H1 (cell line): ENCODE data around the gene MAP3K13. TPM values are rescaled to one million over a fixed set of nuclear protein-coding genes. Genes with fewer than 3 reads are reported as not detected.

Experiments
- CTCF ChIA-PET: fragments of 300-600 bp; sonication (Branson Sonifier 250); formaldehyde crosslinking; loops from one replicate; lab custom pipeline; 2021; ENCODE audit not compliant: partially characterized antibody; lab: Charles Lee
- POLR2A ChIA-PET: fragments of 300-600 bp; sonication (Branson Sonifier 250); formaldehyde crosslinking; loops from one replicate; lab custom pipeline; 2021; ENCODE audit warnings: inconsistent platforms; ENCODE audit not compliant: partially characterized antibody; lab: Charles Lee
- DNase-seq, 2 experiments: peaks; one replicate each; pipeline versions ENCODE4 v3.0.0 to v3.0.0-alpha.2; 2010 to 2022; ENCODE audit warnings: low spot score in 2 of 2, low read depth in 1 of 2, mixed read lengths in 1 of 2
- FAIRE-seq: peaks from 2 replicates; lab custom pipeline; 2011; peaks lifted over from hg19 to GRCh38; lab: Jason Lieb, UNC
- H2AFZ ChIP-seq: 2 replicates; pipeline ENCODE4 v1.8.1; 2012; ENCODE audit warnings: low read length, inconsistent platforms
- H2AK5ac ChIP-seq: 2 replicates; pipeline ENCODE4 v1.6.1; 2013; ENCODE audit warnings: low read depth, low read length
- H2BK120ac ChIP-seq: replicated peaks from 2 replicates; pipeline ENCODE3; 2013; ENCODE audit warnings: low read depth, low read length, inconsistent platforms
- H2BK12ac ChIP-seq: 2 replicates; pipeline ENCODE4 v1.6.1; 2013; ENCODE audit warnings: low read depth, low read length
- H2BK15ac ChIP-seq: 2 replicates; pipeline ENCODE4 v1.6.1; 2013; ENCODE audit warnings: low read length
- H2BK20ac ChIP-seq: 2 replicates; pipeline ENCODE4 v1.6.1; 2013; ENCODE audit warnings: low read length
- H2BK5ac ChIP-seq: 2 replicates; pipeline ENCODE4 v1.6.1; 2013; ENCODE audit warnings: low read depth, low read length
- H3K14ac ChIP-seq: 2 replicates; pipeline ENCODE4 v1.6.1; 2013; ENCODE audit warnings: inconsistent platforms; ENCODE audit not compliant: insufficient read length
- H3K18ac ChIP-seq: 2 replicates; pipeline ENCODE4 v1.6.1; 2013; ENCODE audit warnings: low read length; ENCODE audit errors: extremely low read depth
- H3K23ac ChIP-seq: 2 replicates; pipeline ENCODE4 v1.6.1; 2013; ENCODE audit warnings: inconsistent platforms; ENCODE audit not compliant: insufficient read length
- H3K23me2 ChIP-seq: 2 replicates; pipeline ENCODE4 v1.6.1; 2013; ENCODE audit warnings: low read depth, low read length
- H3K27ac ChIP-seq: 2 replicates; pipeline ENCODE4 v1.6.1; 2011; ENCODE audit warnings: low read depth, low read length, inconsistent platforms
- H3K27me3 ChIP-seq, 4 experiments: replicated peaks in 1 of 4; 1 replicate in 1 of 4; 2 replicates in 3 of 4; pipeline versions ENCODE4 v1.6.1 to v1.8.1; 2011 to 2013; ENCODE audit warnings: low read length in 3 of 4, mild to moderate bottlenecking in 3 of 4, inconsistent platforms in 2 of 4, mixed read lengths in 2 of 4, moderate library complexity in 1 of 4; ENCODE audit not compliant: control insufficient read depth in 3 of 4, insufficient read depth in 3 of 4; ENCODE audit errors: extremely low read depth in 1 of 4
- H3K36me3 ChIP-seq, 4 experiments: 2 replicates each; pipeline versions ENCODE4 v1.6.1 to v1.8.1; 2011 to 2013; ENCODE audit warnings: mild to moderate bottlenecking in 4 of 4, low read length in 3 of 4, moderate library complexity in 2 of 4, control low read depth in 1 of 4, inconsistent platforms in 1 of 4; ENCODE audit not compliant: insufficient read depth in 4 of 4, control insufficient read depth in 2 of 4
- H3K4ac ChIP-seq: replicated peaks from 2 replicates; pipeline ENCODE3; 2013; ENCODE audit warnings: low read length, low read depth, mixed read lengths, inconsistent platforms; ENCODE audit not compliant: insufficient read length
- H3K4me1 ChIP-seq, 4 experiments: replicated peaks in 1 of 4; 1 replicate in 1 of 4; 2 replicates in 3 of 4; pipeline versions ENCODE4 v1.6.1 to v1.8.1; 2011 to 2013; ENCODE audit warnings: low read length in 3 of 4, inconsistent platforms in 2 of 4, mixed read lengths in 1 of 4; ENCODE audit not compliant: insufficient read depth in 4 of 4, control insufficient read depth in 3 of 4
- H3K4me2 ChIP-seq, 2 experiments: 2 replicates each; pipeline versions ENCODE4 v1.6.1 to v1.8.1; 2011 to 2013; ENCODE audit warnings: low read depth in 2 of 2, low read length in 2 of 2, control low read depth in 1 of 2, inconsistent platforms in 1 of 2, mild to moderate bottlenecking in 1 of 2; ENCODE audit not compliant: insufficient read depth in 1 of 2
- H3K4me3 ChIP-seq, 4 experiments: fragments of 200-600, 300-600 bp in 1 of 4; sonication (generic), shearing (Covaris generic), sonication (Bioruptor Twin) in 1 of 4; 2 replicates each; pipeline versions ENCODE4 v1.5.1 to v1.8.1; 2011 to 2016; ENCODE audit warnings: low read length in 4 of 4, low read depth in 3 of 4, control low read depth in 2 of 4, inconsistent platforms in 2 of 4, mild to moderate bottlenecking in 2 of 4, mixed read lengths in 1 of 4, moderate library complexity in 1 of 4; ENCODE audit not compliant: insufficient read depth in 2 of 4; ENCODE audit errors: extremely low read depth in 1 of 4
- H3K56ac ChIP-seq: replicated peaks from 2 replicates; pipeline ENCODE3; 2013; ENCODE audit warnings: low read depth, mild to moderate bottlenecking, mixed read lengths, low read length, inconsistent platforms; ENCODE audit not compliant: insufficient read length
- H3K79me1 ChIP-seq: 2 replicates; pipeline ENCODE4 v1.6.1; 2013; ENCODE audit warnings: low read depth, low read length, control low read depth
- H3K79me2 ChIP-seq, 2 experiments: 2 replicates each; pipeline versions ENCODE4 v1.6.1 to v1.8.1; 2012 to 2013; ENCODE audit warnings: low read length in 2 of 2, mild to moderate bottlenecking in 2 of 2, inconsistent platforms in 1 of 2; ENCODE audit not compliant: insufficient read depth in 2 of 2, control insufficient read depth in 1 of 2
- H3K9ac ChIP-seq, 4 experiments: replicated peaks in 1 of 4; 1 replicate in 1 of 4; 2 replicates in 3 of 4; pipeline versions ENCODE4 v1.6.1 to v1.8.1; 2011 to 2013; ENCODE audit warnings: low read depth in 3 of 4, low read length in 3 of 4, control low read depth in 2 of 4, mild to moderate bottlenecking in 2 of 4, moderate library complexity in 2 of 4, inconsistent platforms in 1 of 4; ENCODE audit errors: extremely low read depth in 1 of 4
- H3K9me3 ChIP-seq, 2 experiments: 2 replicates each; pipeline versions ENCODE4 v1.6.1 to v1.8.1; 2012 to 2013; ENCODE audit warnings: mild to moderate bottlenecking in 2 of 2, moderate library complexity in 2 of 2, control low read depth in 1 of 2, inconsistent platforms in 1 of 2, low read depth in 1 of 2, low read length in 1 of 2, mixed read lengths in 1 of 2; ENCODE audit not compliant: insufficient read depth in 2 of 2
- H4K20me1 ChIP-seq, 2 experiments: replicated peaks in 1 of 2; 2 replicates each; pipeline versions ENCODE3 to v1.8.1; 2011 to 2013; ENCODE audit warnings: inconsistent platforms in 2 of 2, low read length in 2 of 2, mild to moderate bottlenecking in 1 of 2; ENCODE audit not compliant: insufficient read depth in 2 of 2, control insufficient read depth in 1 of 2
- H4K5ac ChIP-seq: 2 replicates; pipeline ENCODE4 v1.6.1; 2013; ENCODE audit warnings: low read length, low read depth, mixed read lengths, inconsistent platforms; ENCODE audit not compliant: insufficient read length
- H4K8ac ChIP-seq: 2 replicates; pipeline ENCODE4 v1.8.0; 2013; ENCODE audit warnings: mild to moderate bottlenecking, moderate library complexity, low read length, inconsistent platforms; ENCODE audit not compliant: insufficient read depth; ENCODE audit errors: extremely low read depth
- H4K91ac ChIP-seq: replicated peaks from 2 replicates; pipeline ENCODE3; 2013; ENCODE audit warnings: low read length, mixed read lengths, inconsistent platforms; ENCODE audit not compliant: insufficient read length
- BACH1 ChIP-seq: IDR thresholded peaks from 2 replicates; pipeline ENCODE4 v1.6.1; 2012; ENCODE audit warnings: low read length, improper control_type of control experiment
- EP300 ChIP-seq, 2 experiments: IDR thresholded peaks; 1 replicate in 1 of 2; 2 replicates in 1 of 2; pipeline ENCODE4 v1.6.1; 2011 to 2012; ENCODE audit warnings: low read depth in 2 of 2, low read length in 2 of 2, mild to moderate bottlenecking in 2 of 2, borderline replicate concordance in 1 of 2, inconsistent platforms in 1 of 2, moderate library complexity in 1 of 2
- WGBS, 2 experiments: shearing (Covaris generic) in 1 of 2; methylation state at CpG; one replicate each; pipeline versions ENCODE4 v1.1.6 to v1.1.7; 2013 to 2015; ENCODE audit warnings: low lambda C conversion rate in 2 of 2, mixed read lengths in 2 of 2, inconsistent platforms in 1 of 2, low coverage in 1 of 2, missing lambda C conversion rate in 1 of 2; ENCODE audit not compliant: insufficient replicate concordance in 2 of 2, insufficient coverage in 1 of 2, insufficient read length in 1 of 2; ENCODE audit errors: extremely low coverage in 1 of 2, missing lambda C conversion rate in 1 of 2; 5-methylcytosine and 5-hydroxymethylcytosine counted together
- polyA plus RNA-seq, 7 experiments: library from polyadenylated mRNA; depleted of rRNA in 3 of 7; stranded (reverse) in 5 of 7; unstranded in 2 of 7; fragments of >200 nt in 5 of 7; fragments of 200-250 nt in 2 of 7; gene quantifications; 1 replicate in 5 of 7; 2 replicates in 1 of 7; 4 replicates in 1 of 7; pipeline versions ENCODE4 v1.2.1 to v1.2.3, GENCODE V29; 2011 to 2013; ENCODE audit warnings: missing spikeins in 2 of 7, mixed read lengths in 2 of 7
- total RNA-seq: library from RNA; stranded (reverse); fragmentation: NEBNext Ultra II Directional; extraction: Animal tissue kit (Norgen Biotek cat#: 25700); gene quantifications from 2 replicates; pipeline ENCODE4 v1.2.1, GENCODE V29; 2021

The MAP3K13 gene
- total and polyA plus RNA-seq, 2 of the 8 experiments (the other 6 are each of a cell fraction or from before 2014, with no cell fraction given), result 6.8 to 17.9 TPM

DNA sequence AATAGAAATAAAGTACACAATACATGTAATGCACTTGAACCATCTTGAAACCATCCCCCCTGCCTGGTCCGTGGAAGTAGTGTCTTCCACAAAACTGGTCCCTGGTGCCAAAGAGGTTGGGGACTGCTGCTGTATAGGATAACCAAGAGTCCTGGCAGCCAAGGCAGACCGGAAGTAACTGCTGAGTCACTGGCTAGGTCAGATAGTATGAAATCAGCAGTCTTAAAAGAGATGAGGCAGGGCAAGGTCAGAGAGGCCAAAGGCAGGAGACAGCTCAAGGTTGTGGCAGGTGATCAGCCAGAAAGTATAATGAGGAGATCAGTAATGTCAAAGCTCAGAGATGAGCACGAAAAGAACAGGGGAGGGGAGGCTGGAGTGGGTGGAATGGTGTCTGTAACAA is 60.2 kb downstream of the MAP3K13 start:
- no peaks in the 10 kb centered on the region for H3K79me2 ChIP-seq
- no peak overlapping the region for H3K23ac ChIP-seq
- no peak overlapping the region for H2AK5ac ChIP-seq
- ChIA-PET CTCF (interaction anchor here (0.8 to 2.3 kb wide), 3 partner anchors 27 to 86 kb away, joined by 3 to 8 read pairs (median 4); no protein-coding TSS in a partner anchor), POLR2A (no interaction called here)
- TF ChIP-seq BACH1 (peak; percentile 73; the same call in 1 of the 2 replicates), EP300 (IDR thresholded peaks at IDR 0.05; ENCODE audit: borderline replicate concordance in 1 of 2, low read depth in 2 of 2, low read length in 2 of 2) (no peak)
- H3K27ac ChIP-seq, result no peak overlapping the region
- no peak overlapping the region for H4K5ac ChIP-seq
- H3K27me3 ChIP-seq, result no peaks in the 10 kb centered on the region
- H4K91ac ChIP-seq, result no peak overlapping the region
- 92% methylated on average over 3 of the region's 3 CpGs; no CpG with 5 or more reads in 1 of the 2 experiments for WGBS, 2 experiments
- no peak overlapping the region for H4K8ac ChIP-seq
- H2BK120ac ChIP-seq, result no peak overlapping the region
- FAIRE-seq (no peak), DNase-seq (no peak)
- H3K56ac ChIP-seq, result no peak overlapping the region
- H2AFZ ChIP-seq, result no peak overlapping the region
- no peak overlapping the region; the same call in 1 of the 2 replicates for H3K18ac ChIP-seq
- H2BK5ac ChIP-seq, result no peak overlapping the region
- H3K4me2 ChIP-seq, result no peak overlapping the region
- no peaks in the 10 kb centered on the region for H3K4me1 ChIP-seq
- no peak overlapping the region for H3K4me3 ChIP-seq
- H3K23me2 ChIP-seq, result no peaks in the 10 kb centered on the region
- H3K9ac ChIP-seq, result no peak overlapping the region
- no peaks in the 10 kb centered on the region for H4K20me1 ChIP-seq
- no peaks in the 10 kb centered on the region for H3K9me3 ChIP-seq
- no peak overlapping the region for H3K4ac ChIP-seq
- H2BK20ac ChIP-seq, result no peak overlapping the region
- no peaks in the 10 kb centered on the region for H3K36me3 ChIP-seq
- H3K79me1 ChIP-seq, result no peaks in the 10 kb centered on the region
- H3K14ac ChIP-seq, result no peak overlapping the region
- H2BK12ac ChIP-seq, result no peak overlapping the region
- H2BK15ac ChIP-seq, result no peak overlapping the region
